H9 (cell line): ENCODE results near the gene YY1. TPM values are rescaled to one million over a fixed set of nuclear protein-coding genes. Genes with fewer than 3 reads are reported as not detected.

ENCODE experiments used
- DNase-seq: peaks from one replicate; pipeline ENCODE4 v3.0.0-alpha.2; 2017
- H2AFZ ChIP-seq: one replicate; pipeline ENCODE4 v1.6.1; 2013; ENCODE audit warnings: mild to moderate bottlenecking, low read length, control low read depth, moderate library complexity
- H2AK5ac ChIP-seq: 2 replicates; pipeline ENCODE4 v1.6.1; 2013; ENCODE audit warnings: low read length, control low read depth, mixed read lengths; ENCODE audit not compliant: insufficient read length
- H2BK120ac ChIP-seq: one replicate; pipeline ENCODE4 v1.6.1; 2013; ENCODE audit warnings: low read depth, mild to moderate bottlenecking, low read length, control low read depth, inconsistent platforms; ENCODE audit not compliant: poor library complexity, severe bottlenecking
- H2BK12ac ChIP-seq: 2 replicates; pipeline ENCODE4 v1.6.1; 2013; ENCODE audit warnings: low read length, control low read depth, mixed read lengths, low read depth; ENCODE audit not compliant: insufficient read length
- H2BK15ac ChIP-seq: 2 replicates; pipeline ENCODE4 v1.6.1; 2013; ENCODE audit warnings: low read depth, low read length, control low read depth
- H2BK20ac ChIP-seq: one replicate; pipeline ENCODE4 v1.6.1; 2013; ENCODE audit warnings: low read depth, mild to moderate bottlenecking, low read length, control low read depth, inconsistent platforms; ENCODE audit not compliant: poor library complexity, severe bottlenecking
- H2BK5ac ChIP-seq: 2 replicates; pipeline ENCODE4 v1.6.1; 2013; ENCODE audit warnings: low read length, control low read depth, mixed read lengths; ENCODE audit not compliant: insufficient read length
- H3K14ac ChIP-seq: 2 replicates; pipeline ENCODE4 v1.6.1; 2013; ENCODE audit warnings: low read length, control low read depth; ENCODE audit not compliant: insufficient read depth
- H3K18ac ChIP-seq: 2 replicates; pipeline ENCODE4 v1.6.1; 2013; ENCODE audit warnings: low read depth, mild to moderate bottlenecking, mixed read lengths, low read length, control low read depth; ENCODE audit not compliant: insufficient read length
- H3K23ac ChIP-seq: 2 replicates; pipeline ENCODE4 v1.6.1; 2013; ENCODE audit warnings: low read length, control low read depth, mixed read lengths, low read depth; ENCODE audit not compliant: insufficient read length
- H3K23me2 ChIP-seq: 2 replicates; pipeline ENCODE4 v1.6.1; 2013; ENCODE audit warnings: low read depth, mild to moderate bottlenecking, mixed read lengths, low read length, control low read depth; ENCODE audit not compliant: insufficient read length, poor library complexity, severe bottlenecking
- H3K27ac ChIP-seq: 2 replicates; pipeline ENCODE4 v1.5.1; 2013; ENCODE audit warnings: low read length, control low read depth, mixed read lengths, low read depth; ENCODE audit not compliant: insufficient read length
- H3K27me3 ChIP-seq: 2 replicates; pipeline ENCODE4 v1.6.1; 2013; ENCODE audit warnings: low read length, control low read depth, inconsistent platforms; ENCODE audit not compliant: insufficient read depth
- H3K4ac ChIP-seq: 2 replicates; pipeline ENCODE4 v1.6.1; 2013; ENCODE audit warnings: low read depth, mild to moderate bottlenecking, control low read depth, inconsistent platforms, low read length, moderate library complexity
- H3K4me1 ChIP-seq: 2 replicates; pipeline ENCODE4 v1.6.1; 2013; ENCODE audit warnings: low read length, control low read depth, inconsistent platforms; ENCODE audit not compliant: insufficient read depth
- H3K4me2 ChIP-seq: 2 replicates; pipeline ENCODE4 v1.6.1; 2013; ENCODE audit warnings: low read length, control low read depth, mixed read lengths; ENCODE audit not compliant: insufficient read length, insufficient read depth
- H3K56ac ChIP-seq: 2 replicates; pipeline ENCODE4 v1.6.1; 2013; ENCODE audit warnings: low read depth, mild to moderate bottlenecking, mixed read lengths, low read length, control low read depth; ENCODE audit not compliant: insufficient read length
- H3K79me1 ChIP-seq: 2 replicates; pipeline ENCODE4 v1.6.1; 2013; ENCODE audit warnings: low read depth, mild to moderate bottlenecking, moderate library complexity, low read length, control low read depth, inconsistent platforms; ENCODE audit not compliant: insufficient read depth, poor library complexity, severe bottlenecking
- H3K79me2 ChIP-seq: 2 replicates; pipeline ENCODE4 v1.6.1; 2013; ENCODE audit warnings: low read length, control low read depth, inconsistent platforms; ENCODE audit not compliant: insufficient read depth
- H3K9ac ChIP-seq: 2 replicates; pipeline ENCODE4 v1.6.1; 2013; ENCODE audit warnings: low read length, control low read depth, mixed read lengths; ENCODE audit not compliant: insufficient read length; ENCODE audit errors: extremely low read depth
- H3K9me3 ChIP-seq: one replicate; pipeline ENCODE4 v1.6.1; 2013; ENCODE audit warnings: low read depth, low read length, inconsistent platforms; ENCODE audit not compliant: control insufficient read depth
- H3T11ph ChIP-seq: one replicate; pipeline ENCODE4 v1.6.1; 2013; ENCODE audit warnings: mild to moderate bottlenecking, low read length, control low read depth, inconsistent platforms
- H4K20me1 ChIP-seq: one replicate; pipeline ENCODE4 v1.6.1; 2013; ENCODE audit not compliant: control insufficient read depth, insufficient read length, insufficient read depth
- H4K5ac ChIP-seq: 2 replicates; pipeline ENCODE4 v1.6.1; 2013; ENCODE audit warnings: low read depth, mild to moderate bottlenecking, mixed read lengths, low read length, control low read depth; ENCODE audit not compliant: insufficient read length
- H4K8ac ChIP-seq: replicated peaks from 2 replicates; pipeline ENCODE4 v1.6.1; 2013; ENCODE audit warnings: low read length, control low read depth, mixed read lengths, low read depth; ENCODE audit not compliant: insufficient read length
- H4K91ac ChIP-seq: 2 replicates; pipeline ENCODE4 v1.6.1; 2013; ENCODE audit warnings: low read depth, mild to moderate bottlenecking, moderate library complexity, mixed read lengths, low read length, control low read depth; ENCODE audit not compliant: insufficient read length
- H3K27ac Mint-ChIP-seq, 3 experiments: 2 replicates in 2 of 3; 3 replicates in 1 of 3; pipeline ENCODE4 v1.8.0; 2020 to 2021; ENCODE audit warnings: mixed read lengths in 3 of 3, mild to moderate bottlenecking in 1 of 3, moderate library complexity in 1 of 3
- H3K27me3 Mint-ChIP-seq: 2 replicates; pipeline ENCODE4 v1.8.0; 2021; ENCODE audit warnings: low read depth, mild to moderate bottlenecking, moderate library complexity, mixed read lengths
- H3K36me3 Mint-ChIP-seq, 3 experiments: 2 replicates in 2 of 3; 3 replicates in 1 of 3; pipeline ENCODE4 v1.8.0; 2020 to 2021; ENCODE audit warnings: low read depth in 3 of 3, mixed read lengths in 3 of 3; ENCODE audit not compliant: insufficient read depth in 1 of 3
- H3K4me1 Mint-ChIP-seq, 2 experiments: 2 replicates each; pipeline ENCODE4 v1.8.0; 2020; ENCODE audit warnings: mixed read lengths in 2 of 2
- H3K4me3 Mint-ChIP-seq, 2 experiments: 2 replicates in 1 of 2; 3 replicates in 1 of 2; pipeline ENCODE4 v1.8.0; 2020 to 2021; ENCODE audit warnings: mild to moderate bottlenecking in 2 of 2, mixed read lengths in 2 of 2, moderate library complexity in 1 of 2
- H3K9me3 Mint-ChIP-seq, 2 experiments: 2 replicates in 1 of 2; 3 replicates in 1 of 2; pipeline ENCODE4 v1.8.0; 2020; ENCODE audit warnings: mild to moderate bottlenecking in 2 of 2, mixed read lengths in 2 of 2, moderate library complexity in 1 of 2
- WGBS: extraction: QIAGEN DNeasy Blood & Tissue Kit; methylation state at CpG from one replicate; pipeline ENCODE4 v1.1.7; 2013; ENCODE audit warnings: missing lambda C conversion rate, low lambda C conversion rate, mixed read lengths; ENCODE audit not compliant: insufficient read length; ENCODE audit errors: extremely low coverage; 5-methylcytosine and 5-hydroxymethylcytosine counted together
- total RNA-seq: library from RNA; stranded (reverse); gene quantifications from 2 replicates; pipeline ENCODE4 v1.2.1, GENCODE V29; 2021
- TF ChIP-seq, protein P1 (sequence below): fragments of 200-600 bp; sonication (generic); conservative IDR thresholded peaks from 3 replicates; pipeline ENCODE4 v1.8.0; 2021; ENCODE audit warnings: antibody characterized with exemption, mild to moderate bottlenecking

Gene YY1
- total RNA-seq, 1 experiment from 2014 or later = 103 TPM

DNA sequence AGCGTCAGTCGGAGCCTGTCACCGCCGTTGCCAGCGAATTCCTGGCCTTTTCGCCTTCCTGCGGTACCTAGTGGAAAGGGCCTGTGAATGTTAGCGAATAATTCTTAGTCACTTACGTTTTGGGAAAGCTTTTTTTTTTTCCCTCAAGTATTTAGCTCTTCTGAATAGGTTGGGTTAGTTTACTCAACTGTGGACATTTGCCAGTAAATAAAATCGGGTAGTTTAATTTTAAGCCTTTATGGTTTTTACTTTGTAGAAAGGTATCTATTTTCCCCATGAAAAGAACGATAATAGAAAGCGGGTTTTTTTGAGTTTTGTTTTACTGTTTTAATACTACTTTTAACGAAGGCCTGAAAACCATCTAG lies 1.7 kb downstream of the YY1 start:
- no peak overlapping the region for H3K4ac ChIP-seq
- H3K14ac ChIP-seq = no peak overlapping the region
- no peak overlapping the region for H3T11ph ChIP-seq
- H2BK5ac ChIP-seq = no peak overlapping the region
- H3K23ac ChIP-seq = no peak overlapping the region
- H2AK5ac ChIP-seq = no peak overlapping the region
- Mint-ChIP-seq H3K27ac (peak overlapping the region in 2 of 3 experiments; percentile 84 to 93; a peak in 4 of 7 replicates), H3K4me3 (peak overlapping the region; percentile 80 to 91), H3K9me3 (peaks cover 0 to 2% of the 10 kb centered on the region in 2 experiments; a peak in 1 of 5 replicates), H3K4me1 (peaks cover 33 to 38% of the 10 kb centered on the region in 2 experiments), H3K27me3 (peaks cover 1% of the 10 kb centered on the region; the same call in 1 of the 2 replicates), H3K36me3 (peaks cover 19 to 31% (median 30%) of the 10 kb centered on the region in 3 experiments)
- no peak overlapping the region for H2AFZ ChIP-seq
- H2BK20ac ChIP-seq = no peak overlapping the region
- H3K27ac ChIP-seq = no peak overlapping the region
- H3K9me3 ChIP-seq = no peaks in the 10 kb centered on the region
- H3K4me1 ChIP-seq = no peaks in the 10 kb centered on the region
- TF ChIP-seq, protein P1, sequence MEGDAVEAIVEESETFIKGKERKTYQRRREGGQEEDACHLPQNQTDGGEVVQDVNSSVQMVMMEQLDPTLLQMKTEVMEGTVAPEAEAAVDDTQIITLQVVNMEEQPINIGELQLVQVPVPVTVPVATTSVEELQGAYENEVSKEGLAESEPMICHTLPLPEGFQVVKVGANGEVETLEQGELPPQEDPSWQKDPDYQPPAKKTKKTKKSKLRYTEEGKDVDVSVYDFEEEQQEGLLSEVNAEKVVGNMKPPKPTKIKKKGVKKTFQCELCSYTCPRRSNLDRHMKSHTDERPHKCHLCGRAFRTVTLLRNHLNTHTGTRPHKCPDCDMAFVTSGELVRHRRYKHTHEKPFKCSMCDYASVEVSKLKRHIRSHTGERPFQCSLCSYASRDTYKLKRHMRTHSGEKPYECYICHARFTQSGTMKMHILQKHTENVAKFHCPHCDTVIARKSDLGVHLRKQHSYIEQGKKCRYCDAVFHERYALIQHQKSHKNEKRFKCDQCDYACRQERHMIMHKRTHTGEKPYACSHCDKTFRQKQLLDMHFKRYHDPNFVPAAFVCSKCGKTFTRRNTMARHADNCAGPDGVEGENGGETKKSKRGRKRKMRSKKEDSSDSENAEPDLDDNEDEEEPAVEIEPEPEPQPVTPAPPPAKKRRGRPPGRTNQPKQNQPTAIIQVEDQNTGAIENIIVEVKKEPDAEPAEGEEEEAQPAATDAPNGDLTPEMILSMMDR = no peak
- H3K56ac ChIP-seq = no peak overlapping the region
- no peak overlapping the region for H3K9ac ChIP-seq
- peaks cover 56% of the 10 kb centered on the region for H3K79me2 ChIP-seq
- no peak overlapping the region for H4K91ac ChIP-seq
- no peak overlapping the region for H2BK12ac ChIP-seq
- DNase-seq = no peak
- no peak overlapping the region for H2BK120ac ChIP-seq
- H3K4me2 ChIP-seq = peak overlapping the region; percentile 67
- H3K18ac ChIP-seq = no peak overlapping the region
- no peak overlapping the region for H4K8ac ChIP-seq
- H4K5ac ChIP-seq = no peak overlapping the region
- H3K27me3 ChIP-seq = no peaks in the 10 kb centered on the region
- H3K23me2 ChIP-seq = no peaks in the 10 kb centered on the region
- no peaks in the 10 kb centered on the region for H4K20me1 ChIP-seq
- no peak overlapping the region for H2BK15ac ChIP-seq
- H3K79me1 ChIP-seq = no peaks in the 10 kb centered on the region
- WGBS = no CpG with 5 or more reads among the region's 13 CpGs
